Muscle of back (tissue), 11 donors: ENCODE data around the gene LPCAT4. TPM values are rescaled to one million over a fixed set of nuclear protein-coding genes. Genes with fewer than 3 reads are reported as not detected.
"Not testable (repeated sequence)": the region's sequence is repeated elsewhere in the genome, so short reads cannot be mapped to it uniquely, and the experiment has no call there.

Source experiments
- DNase-seq, 3 donors: peaks; one replicate each; pipeline versions ENCODE4 v3.0.0 to v3.0.0-alpha.2; 2013
- polyA plus RNA-seq, 10 donors: library from polyadenylated mRNA; unstranded; fragments of 120-200 nt; gene quantifications; one replicate each; pipeline ENCODE4 v1.2.1, GENCODE V29; 2013; ENCODE audit not compliant: insufficient read length in 10 of 10

LPCAT4 gene
- polyA plus RNA-seq, 10 donors = 25.2 to 43.3 (median 29.4) TPM

DNA sequence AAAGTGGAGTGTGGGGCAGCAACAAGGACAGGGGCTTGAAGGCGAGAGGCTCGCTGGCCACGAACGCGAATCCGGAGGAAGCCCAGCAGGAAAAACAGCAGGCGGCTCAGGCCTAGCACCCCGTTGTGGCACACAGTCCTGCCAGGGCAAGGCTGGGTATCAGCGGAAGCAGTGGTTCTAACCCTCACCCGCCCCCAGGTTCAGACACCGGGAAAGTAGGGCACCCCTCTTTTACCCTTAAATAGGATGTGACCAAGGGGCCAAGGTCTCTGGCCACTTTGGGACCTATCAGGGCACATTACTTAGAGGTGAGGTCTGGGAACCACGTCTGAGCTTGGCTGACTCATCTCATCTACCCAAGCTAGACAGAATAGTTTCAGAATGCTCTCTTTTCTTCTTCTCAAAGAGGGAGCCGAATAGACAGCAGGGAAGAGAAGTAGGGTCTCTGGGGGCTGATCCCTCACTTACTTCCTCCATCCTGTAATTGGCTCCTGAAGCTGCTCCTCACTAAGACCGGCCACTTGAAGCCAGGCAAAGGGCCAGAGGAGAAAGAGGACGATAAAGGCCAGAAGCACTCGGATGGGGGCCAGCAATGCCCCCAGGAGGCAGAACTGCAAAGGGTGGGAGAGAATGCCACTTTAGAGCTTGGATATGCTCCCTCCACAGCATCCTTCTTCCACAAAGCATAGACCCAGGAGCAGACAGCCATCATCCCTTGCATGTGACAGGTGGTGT, 1.7 kb downstream of the LPCAT4 start:
- peak in 1 of 3 donors; percentile 25 for DNase-seq

GRCh38 chr15:34364041-34364440, 3.0 kb downstream of the LPCAT4 start:
- no peak for DNase-seq

GRCh38 chr15:34362047-34362773, 4.8 kb downstream of the LPCAT4 start:
- DNase-seq = no peak

- no peak for DNase-seq
Measured at GRCh38 chr15:34361278-34361677, 5.7 kb downstream of the LPCAT4 start.

- no peak for DNase-seq
Measured at GRCh38 chr15:34360298-34360697, 6.7 kb downstream of the LPCAT4 start.

DNA sequence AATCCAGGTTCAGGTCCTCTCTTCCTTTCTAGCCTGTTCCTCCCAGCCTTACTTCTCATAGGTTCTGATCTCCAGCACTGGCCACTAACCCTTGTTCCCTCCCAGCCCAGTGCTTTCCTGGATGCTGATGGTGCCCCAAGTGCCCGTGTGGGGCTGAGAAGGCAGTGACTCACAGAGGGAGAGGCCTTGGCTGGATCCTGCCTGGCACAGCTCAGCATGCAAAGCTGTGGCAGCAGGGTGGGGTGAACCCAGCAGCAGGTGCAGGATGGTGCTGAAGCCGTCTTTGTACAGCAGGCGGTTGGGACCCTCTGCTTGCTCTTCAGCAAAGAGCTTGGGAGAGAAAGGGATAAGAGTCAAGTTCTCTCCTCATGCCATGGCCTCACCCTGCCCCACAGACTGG, 7.6 kb downstream of the LPCAT4 start:
- no peak for DNase-seq

DNA sequence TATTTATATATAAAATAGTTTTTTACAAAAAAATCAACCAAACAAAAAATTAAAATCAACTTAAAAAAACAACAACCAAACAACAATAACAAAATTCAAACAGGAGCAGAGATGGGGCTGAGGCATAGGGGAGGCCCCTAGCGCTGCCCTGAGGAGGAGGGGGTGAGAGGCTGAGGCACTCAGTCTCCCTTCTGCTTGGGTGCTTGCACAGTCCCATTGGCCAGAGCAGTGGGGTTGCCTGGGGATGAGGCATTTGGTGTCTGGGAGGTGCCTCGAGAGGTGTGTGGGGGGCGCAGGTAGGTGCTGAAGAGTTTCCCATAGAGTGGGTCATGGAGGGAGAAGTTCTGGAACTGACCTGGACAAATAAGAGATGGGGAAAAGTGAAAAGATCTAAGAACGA, 8.0 kb downstream of the LPCAT4 start:
- no peak for DNase-seq

GRCh38 chr15:34358367-34358766, 8.6 kb downstream of the LPCAT4 start:
- DNase-seq = no peak

GRCh38 chr15:34357653-34358052, 9.3 kb downstream of the LPCAT4 start:
- DNase-seq = no peak

DNA sequence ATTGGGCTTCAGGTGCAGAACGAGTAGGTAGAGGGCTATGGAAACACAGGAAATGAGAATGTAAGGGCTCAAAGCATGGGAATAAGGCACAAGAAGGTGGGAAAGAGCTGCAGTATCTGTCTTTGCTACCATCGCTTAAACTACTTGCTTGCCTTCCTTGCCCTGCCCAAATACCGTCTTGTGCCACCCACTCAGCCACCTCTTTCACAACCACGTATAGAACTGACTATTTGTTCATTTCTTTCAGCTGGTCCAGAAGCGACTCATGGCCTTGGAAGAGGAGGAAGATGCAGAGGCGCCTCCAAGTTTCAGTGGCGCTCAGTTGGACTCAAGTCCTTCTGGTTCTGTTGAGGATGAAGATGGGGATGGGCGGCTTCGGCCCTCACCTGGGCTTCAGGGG, 11.8 kb downstream of the LPCAT4 start:
- DNase-seq = no peak

- no peak for DNase-seq
Measured at GRCh38 chr15:34354286-34354685, 12.7 kb downstream of the LPCAT4 start.

- DNase-seq = no peak
Measured at GRCh38 chr15:34353627-34354026, 13.4 kb downstream of the LPCAT4 start.

GRCh38 chr15:34352996-34353395, 14.0 kb downstream of the LPCAT4 start:
- DNase-seq = not testable (repeated sequence)

DNA sequence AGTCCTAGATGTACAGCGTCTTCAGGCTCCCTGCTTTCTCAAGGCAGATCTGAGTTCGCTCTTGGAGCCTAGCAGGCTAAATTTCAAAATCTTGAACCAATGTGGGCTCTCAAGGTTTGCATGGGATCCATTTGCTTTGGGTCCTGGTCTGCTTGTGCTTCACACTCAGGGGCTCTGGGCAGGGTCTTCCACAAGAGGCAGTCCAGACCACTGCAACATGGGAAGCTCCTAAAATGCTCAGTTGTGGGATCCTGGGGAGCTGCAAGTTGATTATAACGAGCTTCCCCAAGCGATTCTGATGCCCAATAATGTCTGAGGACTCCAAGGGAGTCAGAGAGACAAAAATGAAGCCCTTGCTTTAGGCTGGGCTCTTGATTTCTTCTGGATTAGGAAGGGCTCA, 17.2 kb downstream of the LPCAT4 start:
- DNase-seq = no peak

GRCh38 chr15:34348735-34349300, 18.2 kb downstream of the LPCAT4 start:
- DNase-seq = no peak

GRCh38 chr15:34347951-34348638, 18.9 kb downstream of the LPCAT4 start:
- no peak for DNase-seq

DNA sequence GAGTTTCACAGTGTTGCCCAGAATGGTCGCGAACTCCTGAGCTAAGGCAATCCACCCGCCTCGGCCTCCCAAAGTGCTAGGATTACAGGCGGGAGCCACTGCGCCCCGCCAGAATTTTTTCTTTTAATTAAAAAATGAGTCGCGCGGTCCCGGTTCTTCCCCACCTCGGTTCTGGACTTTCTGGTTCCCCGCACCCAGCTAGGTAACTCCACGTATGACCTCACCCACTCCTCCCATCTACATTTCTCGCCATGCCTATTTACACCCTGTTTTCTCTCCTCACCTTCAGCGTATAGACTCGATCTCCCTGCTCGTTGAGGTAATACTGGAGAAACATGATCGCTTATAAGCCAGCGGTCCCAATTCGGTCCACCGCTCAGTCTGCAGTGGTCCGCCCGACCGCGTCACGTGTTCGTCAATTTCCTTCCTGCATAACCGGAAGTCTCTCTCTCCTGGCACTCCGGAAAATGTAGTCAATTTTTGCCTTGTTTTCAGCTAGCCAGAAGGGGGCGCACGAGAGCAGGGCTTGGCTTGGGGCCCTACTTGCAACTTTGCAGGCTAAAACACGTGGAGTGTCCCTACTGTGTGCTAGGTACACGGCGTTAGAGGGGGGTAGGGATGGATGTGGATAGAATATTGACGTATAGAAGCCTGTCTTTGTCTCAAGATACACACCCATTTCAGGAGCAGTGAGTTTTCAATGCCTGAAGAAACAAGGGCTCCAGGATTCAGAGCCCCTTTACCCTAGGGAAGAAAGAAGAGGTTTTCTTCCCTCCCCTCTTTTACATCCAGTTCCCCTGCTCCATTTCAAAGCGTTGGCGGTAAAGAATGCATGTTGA, 24.0 kb downstream of the LPCAT4 start, which contains the start of the genes NOP10 and NUTM1:
Gene NOP10 (minus strand): TSS at position 400 of the 839 bp plus-strand sequence. CDS start 63 bp downstream, at position 337.
Gene NUTM1 (plus strand): TSS at position 579 of the 839 bp plus-strand sequence. CDS start 382 bp downstream, outside the sequence.
- DNase-seq = peak; percentile 90 to 97 (median 94)

DNA sequence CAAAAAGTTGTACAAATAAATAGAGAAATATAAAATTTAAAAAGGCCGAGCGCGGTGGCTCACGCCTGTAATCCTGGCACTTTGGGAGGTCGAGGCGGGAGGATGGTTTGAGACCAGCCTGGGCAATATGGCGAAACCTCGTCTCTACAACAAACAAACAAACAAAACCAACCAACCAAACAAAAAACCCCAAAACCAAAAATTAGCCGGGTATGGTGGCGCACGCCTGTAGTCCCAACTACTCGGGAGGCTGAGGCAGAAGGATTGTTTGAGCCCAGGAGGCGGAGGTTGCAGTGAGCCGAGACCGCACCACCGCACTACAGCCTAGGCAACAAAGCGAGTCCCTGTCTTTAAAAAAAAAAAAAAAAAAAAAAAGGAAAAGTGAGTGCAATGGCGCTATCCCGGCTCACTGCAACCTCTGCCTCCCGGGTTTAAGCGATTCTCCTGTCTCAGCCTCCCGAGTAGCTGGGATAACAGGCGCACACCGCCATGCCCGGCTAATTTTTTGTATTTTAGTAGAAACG, 24.7 kb downstream of the LPCAT4 start:
- not testable (repeated sequence) for DNase-seq

DNA sequence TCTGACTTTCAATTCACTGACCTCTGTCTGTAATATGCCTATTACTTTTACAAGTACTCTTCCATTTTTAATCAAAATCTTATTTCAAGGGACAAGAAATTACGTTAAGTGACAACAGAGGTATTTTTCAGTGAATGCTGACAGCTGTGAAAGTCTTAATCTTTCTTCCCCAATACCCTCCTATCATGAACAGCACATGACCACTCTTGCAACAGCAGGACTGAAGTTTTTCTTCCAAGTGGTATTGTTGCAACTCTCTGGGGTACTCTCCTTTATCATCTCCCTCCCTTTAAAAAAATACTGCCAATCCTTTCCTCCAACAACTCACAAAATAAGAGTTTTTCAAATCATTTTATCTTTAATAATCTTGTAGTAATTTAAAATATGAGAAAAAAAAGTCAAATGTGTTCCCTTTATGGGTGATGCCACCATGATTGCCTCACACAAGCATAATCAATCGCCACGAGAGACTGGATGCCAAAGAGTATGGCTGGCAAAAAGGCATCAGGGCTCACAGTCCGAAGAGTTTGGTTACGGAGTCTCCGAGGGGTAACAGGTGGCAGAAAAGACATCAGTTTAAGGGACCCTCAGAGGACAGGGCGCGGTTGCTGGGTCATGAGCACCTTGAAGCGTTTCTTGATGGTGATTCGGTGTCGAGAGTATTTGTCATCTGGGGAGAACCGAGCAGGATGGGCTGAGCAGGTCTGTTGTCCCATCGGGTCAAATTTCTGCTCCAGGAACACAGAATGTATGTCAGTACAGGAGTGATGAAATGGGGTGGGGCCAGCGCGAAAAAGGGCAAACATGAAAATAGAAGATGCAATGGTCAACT, 25.4 kb downstream of the LPCAT4 start:
- DNase-seq = no peak

GRCh38 chr15:34339946-34340345, 27.1 kb downstream of the LPCAT4 start:
- DNase-seq = no peak
